OCI-LY3 (cell line): ENCODE data around the gene GARIN5A.

ENCODE experiments used
- EZH2phosphoT487 ChIP-seq: fragments of 200-600 bp; shearing (Covaris generic); IDR thresholded peaks from 2 replicates; pipeline ENCODE4 v1.6.1; 2018; ENCODE audit warnings: antibody characterized with exemption, mixed run types, low read depth
- TF ChIP-seq, protein P1 (sequence below): fragments of 200-600, 300-600 bp; sonication (generic); IDR thresholded peaks from 2 replicates; pipeline ENCODE4 v1.5.1; 2014; ENCODE audit warnings: antibody characterized with exemption, low read length, low read depth

DNA sequence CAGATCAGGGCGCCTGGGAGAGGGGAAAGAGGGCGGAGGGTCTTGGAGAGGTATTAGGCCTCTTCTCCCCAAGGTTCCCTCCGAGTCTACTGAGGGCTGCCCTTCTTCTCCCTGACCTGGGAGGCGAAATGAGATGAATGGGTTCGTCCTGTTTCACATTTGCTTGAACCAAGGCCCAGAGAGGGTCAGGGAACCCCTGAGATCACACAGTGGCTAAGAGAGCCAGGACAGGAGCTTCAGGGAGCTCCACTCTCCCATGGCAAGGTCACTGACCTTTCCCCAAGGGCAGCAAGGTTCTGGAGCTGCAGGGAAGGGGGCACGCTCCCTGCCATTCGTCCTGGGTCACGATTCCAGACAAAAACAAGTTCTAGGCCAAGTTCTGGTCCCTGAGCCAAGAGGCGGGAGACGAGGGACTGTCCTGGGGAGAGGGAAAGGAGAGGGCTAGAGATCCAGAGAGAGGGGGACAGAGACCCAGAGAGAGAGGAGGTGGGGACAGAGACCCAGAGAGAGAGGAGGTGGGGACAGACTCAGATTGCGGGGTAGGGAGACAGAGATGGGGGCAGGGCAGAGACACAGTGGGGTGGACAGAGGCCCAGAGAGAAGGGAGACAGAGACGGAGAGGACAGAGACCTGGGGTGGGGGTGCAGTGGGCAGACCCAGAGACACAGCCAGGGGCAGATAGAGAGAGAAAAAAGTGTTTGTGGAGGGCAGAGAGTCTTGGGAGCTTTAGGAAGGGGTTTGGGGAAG lies 36.5 kb upstream of the GARIN5A start:
- TF ChIP-seq, protein P1, sequence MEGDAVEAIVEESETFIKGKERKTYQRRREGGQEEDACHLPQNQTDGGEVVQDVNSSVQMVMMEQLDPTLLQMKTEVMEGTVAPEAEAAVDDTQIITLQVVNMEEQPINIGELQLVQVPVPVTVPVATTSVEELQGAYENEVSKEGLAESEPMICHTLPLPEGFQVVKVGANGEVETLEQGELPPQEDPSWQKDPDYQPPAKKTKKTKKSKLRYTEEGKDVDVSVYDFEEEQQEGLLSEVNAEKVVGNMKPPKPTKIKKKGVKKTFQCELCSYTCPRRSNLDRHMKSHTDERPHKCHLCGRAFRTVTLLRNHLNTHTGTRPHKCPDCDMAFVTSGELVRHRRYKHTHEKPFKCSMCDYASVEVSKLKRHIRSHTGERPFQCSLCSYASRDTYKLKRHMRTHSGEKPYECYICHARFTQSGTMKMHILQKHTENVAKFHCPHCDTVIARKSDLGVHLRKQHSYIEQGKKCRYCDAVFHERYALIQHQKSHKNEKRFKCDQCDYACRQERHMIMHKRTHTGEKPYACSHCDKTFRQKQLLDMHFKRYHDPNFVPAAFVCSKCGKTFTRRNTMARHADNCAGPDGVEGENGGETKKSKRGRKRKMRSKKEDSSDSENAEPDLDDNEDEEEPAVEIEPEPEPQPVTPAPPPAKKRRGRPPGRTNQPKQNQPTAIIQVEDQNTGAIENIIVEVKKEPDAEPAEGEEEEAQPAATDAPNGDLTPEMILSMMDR: no peak
- TF ChIP-seq EZH2phosphoT487: no peak
